ENCODE measurements around the gene HOXA2.

The HOXA2 gene

DNA sequence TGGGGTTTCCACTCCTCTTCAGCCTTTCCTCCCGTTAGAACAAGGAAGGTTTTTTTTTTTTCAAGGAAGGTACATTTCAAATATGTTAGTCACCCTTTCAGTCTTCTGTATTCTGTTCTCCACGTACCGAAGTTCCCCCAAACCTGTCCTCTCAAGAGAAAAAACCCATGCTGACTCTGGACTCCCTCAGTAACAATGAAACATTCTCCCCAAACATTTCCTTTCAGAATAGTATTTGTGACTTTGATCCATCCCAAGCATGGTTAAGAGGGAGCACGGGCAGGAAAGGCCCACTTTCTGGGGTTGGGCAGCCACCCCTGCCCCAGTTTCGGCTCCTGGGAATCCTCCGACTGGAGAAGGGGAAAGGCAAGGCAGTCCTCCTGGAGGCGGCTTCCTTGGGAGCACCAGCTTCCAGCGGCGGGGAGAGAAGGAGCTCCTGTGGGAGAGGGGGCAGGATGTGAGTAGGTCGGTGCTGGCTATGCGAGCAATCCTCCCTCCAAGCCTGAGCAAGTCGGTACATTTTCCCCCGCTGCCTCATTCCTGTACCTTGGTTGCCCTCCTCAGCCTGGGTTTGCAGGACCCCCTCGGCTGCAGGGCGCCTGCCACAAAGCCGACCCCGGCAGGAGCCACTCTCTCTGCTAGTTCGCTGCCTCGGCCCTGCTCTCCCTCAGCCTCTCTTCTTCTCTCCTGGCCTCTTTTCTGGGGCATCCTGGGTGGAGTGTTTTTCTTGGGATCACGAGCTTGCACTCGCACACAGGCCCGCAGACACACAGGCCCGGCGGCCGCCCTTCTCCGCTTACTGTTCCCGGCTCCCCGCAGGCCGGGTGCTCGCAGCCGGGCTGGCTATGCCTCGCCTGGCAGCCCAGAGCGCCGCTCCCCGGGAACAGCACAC, 4.6 kb downstream of the HOXA2 start:
- no peak for DNase-seq

DNA sequence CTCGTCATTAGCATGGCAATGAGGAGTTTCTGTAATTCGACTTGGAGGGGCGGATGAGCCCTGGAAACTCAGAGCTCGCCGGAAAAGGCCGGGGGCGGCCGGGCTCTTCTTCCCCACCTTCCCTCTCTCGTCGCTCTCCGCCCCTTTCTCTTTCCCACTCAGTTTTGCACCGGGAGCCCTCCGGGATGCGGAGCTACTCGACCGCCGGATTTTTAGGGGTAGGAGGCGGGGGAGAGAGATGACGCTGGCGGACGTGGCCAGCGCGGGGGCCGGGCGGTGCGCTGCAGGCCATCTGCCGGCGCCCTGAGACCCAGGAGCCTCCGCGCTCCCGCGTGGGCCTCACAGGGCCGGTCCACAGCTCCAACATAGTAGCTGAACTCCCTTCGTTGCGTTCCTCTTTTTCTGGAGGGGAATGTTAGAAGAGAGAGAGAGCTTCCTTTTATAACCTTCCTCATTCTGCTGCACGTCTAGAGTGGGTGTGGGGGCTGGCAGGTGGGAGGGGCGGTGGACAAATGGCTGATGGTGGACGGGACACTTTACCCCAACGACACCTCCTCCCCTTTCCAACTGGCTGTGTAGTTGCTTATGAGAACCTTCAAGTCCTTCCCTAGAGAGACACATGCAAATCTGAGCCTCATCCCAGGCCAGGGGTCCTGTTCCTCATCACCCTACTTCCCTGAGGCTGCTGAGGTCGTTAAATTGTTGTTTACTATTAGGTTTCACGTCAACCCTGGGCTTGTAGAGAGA, 5.5 kb downstream of the HOXA2 start:
- no peak for DNase-seq

DNA sequence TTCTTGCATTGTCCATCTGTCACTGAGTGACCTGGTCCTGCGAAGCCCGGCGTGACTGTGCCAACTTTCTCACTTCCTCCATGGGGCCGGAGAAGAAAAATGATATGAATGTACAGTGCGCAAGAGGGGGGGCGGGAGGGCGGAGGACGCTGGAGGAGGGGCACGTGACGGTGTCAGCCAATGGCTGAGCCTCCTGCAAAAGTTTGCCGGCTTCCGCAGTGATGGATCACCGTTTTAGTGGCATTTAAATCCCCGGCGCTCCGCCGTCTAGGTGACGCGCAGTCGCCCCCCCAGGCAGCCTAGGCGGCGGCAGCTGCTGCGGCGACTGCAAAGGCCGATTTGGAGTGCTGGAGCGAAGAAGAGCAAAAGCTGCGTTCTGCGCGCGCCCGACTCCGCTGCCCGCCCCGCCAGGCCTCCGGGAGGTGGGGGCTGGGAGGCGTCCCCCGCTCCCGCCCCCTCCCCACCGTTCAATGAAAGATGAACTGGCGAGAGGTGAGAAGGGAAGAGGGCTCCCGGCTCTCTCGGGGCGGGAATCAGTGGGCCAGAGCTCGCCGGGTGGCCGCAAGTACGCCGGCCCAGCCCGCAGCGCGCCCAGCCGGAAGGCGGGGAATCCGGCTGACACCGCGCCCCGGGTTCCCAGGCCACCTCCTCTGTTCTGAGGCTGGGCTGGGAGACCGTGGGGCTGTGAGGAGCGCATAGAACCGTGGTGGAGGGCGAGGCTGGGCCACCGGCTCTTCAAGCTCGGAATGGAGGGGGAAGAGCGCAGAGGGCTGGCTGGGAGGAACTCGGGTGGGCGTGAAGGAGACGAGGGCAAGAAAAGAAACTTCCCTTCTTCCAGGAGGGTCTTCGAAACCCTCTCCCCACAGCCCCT, 6.4 kb downstream of the HOXA2 start, which contains the start of gene HOXA1:
HOXA1 (minus strand) TSS at position 104 of the 871 bp plus-strand sequence; CDS start at position 16, 88 bp downstream.
- peak; percentile 87 for DNase-seq

DNA sequence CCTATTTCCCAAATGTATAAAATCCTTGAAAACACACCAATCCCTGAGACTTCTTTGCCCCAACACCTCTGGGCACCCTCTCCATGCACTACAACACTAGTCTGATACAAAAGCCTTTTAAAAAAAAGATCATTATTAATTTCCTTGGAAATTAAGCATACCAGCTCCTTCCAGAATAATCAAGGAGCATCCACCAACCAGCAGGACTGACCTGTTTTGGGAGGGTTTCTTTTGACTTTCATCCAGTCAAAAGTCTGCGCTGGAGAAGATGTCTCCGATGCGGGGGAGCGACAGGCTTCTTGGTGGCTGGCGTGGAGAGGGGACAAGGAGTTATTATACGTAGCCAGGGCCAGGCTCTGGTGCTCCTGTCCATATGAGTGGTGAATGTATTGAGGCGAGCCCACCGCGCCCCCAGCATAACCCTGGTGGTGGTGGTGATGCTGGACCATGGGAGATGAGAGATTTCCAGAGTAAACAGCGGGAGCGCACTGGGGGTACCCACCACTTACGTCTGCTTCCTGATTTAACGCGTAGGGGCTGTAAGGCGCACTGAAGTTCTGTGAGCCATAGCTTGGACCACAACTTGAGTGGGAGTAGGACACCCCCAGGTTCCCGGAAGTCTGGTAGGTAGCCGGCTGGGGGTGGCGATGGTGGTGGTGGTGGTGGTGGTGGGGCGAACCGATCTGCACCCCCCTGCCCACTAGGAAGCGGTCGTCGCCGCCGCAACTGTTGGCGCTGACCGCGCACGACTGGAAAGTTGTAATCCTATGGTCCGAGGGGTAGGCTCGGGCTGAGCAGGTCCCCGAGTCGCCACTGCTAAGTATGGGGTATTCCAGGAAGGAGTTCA, 7.2 kb downstream of the HOXA2 start:
- no peak for DNase-seq

DNA sequence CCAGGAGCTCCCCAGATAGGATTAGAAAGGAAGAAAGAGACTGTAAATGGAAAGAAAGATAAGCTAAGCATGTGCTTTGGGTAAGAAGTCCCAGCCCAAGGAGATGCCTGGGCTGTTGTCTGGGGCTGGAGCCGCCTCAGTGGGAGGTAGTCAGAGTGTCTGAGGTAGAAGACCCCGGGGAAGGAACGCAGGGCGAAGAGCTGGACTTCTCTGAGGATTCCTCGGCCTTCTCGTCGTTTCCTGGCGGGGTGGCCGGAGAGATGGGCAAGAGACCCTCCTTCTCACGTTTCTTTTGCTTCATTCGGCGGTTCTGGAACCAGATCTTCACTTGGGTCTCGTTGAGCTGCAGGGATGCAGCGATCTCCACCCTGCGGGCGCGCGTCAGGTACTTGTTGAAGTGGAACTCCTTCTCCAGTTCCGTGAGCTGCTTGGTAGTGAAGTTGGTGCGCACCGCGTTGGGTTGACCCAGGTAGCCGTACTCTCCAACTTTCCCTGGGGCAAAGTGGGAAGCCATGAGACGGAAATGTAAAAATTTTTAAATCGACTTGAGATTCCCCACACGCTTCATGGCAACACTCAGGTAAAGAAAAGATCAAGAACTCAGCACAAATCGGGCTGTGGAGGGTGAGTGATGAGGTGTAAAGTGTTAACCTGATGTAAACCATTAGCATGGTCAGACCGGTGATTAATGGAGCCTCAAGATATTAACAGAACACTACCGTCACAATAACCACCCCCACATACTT, 8.0 kb downstream of the HOXA2 start:
- no peak for DNase-seq

DNA sequence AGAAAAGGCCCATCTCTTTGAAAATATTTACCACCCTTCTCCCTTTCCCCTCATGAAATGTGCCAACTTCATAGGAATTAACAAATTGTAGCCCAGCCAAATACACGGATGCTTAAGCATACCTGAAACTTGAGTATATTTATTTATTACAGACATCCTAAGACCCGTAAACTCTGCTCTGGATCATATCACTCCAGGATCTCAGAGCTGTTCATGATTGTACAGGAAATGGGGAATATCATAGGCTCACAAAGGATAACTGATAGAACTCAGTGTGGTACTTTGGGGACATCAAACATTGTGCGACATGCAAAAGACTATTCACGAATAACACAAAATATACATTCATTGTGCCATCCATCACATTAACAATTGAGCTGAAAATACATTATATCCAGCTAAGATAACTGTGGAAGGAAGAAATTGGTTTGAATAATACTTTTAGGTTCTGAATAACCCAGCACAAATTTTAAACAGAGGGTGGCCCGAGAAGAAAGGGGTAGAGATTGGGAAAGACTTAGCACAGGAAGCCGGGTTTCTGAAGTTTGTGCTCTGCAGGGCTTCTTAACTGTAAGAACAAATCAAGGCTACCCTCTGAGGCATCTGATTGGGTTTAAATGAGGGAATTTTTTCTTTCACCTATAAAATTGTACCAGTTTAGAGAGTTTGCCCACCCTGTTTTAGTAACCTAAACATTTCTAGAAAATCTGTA, 9.1 kb downstream of the HOXA2 start:
- DNase-seq: no peak

DNA sequence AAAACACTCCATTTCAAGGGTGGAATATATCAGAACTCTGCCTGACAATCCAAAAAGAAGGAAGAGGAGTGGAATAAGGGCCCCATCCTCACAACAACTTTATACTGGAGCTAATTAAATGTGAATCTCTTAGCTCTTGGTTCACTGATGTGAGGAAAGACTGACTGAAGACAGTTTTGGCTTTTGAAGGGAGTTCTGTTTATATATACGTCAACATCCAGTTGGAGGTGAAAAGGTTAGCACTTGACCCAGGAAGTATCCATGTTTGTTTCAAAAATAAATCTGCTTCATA, 9.7 kb downstream of the HOXA2 start:
- DNase-seq: no peak

DNA sequence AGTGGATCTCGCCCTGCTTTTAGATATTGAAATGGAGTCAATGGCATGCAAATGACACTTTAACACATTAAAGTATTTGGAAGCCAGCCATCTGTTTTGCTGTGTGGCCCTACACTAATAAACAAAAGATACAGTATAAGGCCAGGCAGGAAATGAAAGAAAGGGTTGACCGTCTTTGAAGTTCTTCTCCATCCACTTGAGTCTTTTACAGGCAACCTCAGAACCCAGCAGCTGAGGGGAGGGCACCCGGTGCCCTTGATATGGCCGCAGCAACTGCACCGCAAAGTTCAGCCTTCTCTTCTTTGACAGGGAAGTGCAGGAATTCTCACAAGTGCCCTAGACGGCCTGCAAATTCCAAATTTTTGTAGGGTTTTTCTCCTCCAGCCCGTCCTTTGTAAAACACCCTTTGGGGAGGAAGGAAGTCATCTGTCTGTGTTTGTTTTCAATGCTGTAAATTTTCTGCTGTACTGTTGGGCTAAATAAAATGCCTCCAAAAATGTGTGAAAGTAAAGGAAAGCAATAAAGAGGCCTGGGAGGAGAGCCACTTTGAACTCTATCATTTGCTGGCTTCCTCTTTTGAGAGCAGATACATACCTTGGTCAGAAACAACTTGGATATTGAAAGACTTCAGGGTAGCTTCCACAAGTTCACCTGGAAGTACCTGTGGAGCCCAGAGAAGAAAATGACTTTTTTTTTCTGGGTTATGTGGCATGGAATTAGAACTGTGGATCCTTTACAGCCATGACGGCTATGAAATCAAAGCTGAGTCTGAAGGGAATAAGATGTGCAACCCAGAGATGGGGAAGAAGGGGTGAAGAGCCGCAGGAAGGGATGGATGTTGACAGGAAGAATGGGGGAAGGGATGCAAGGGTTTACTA, 10.3 kb downstream of the HOXA2 start:
- no peak for DNase-seq

DNA sequence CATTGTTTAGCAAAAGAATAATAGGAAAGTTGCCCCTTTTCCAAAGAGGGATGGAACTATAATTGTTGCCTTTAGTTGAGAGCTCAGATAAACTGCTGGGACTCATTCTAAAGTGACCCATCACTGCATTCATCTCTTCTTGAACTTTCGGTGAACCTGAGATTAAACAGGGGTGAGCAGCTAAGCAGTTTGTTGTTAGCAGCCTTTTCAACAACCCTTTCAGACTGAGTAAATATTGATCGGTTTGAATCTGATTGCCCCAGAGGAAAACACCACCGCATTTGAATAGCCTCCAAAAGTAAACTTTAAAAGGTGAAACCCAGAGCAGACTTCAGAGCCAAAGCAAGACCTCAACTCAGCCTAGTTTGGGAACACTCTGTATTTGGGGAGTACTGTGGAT, 11.4 kb downstream of the HOXA2 start:
- DNase-seq: peak; percentile 82

DNA sequence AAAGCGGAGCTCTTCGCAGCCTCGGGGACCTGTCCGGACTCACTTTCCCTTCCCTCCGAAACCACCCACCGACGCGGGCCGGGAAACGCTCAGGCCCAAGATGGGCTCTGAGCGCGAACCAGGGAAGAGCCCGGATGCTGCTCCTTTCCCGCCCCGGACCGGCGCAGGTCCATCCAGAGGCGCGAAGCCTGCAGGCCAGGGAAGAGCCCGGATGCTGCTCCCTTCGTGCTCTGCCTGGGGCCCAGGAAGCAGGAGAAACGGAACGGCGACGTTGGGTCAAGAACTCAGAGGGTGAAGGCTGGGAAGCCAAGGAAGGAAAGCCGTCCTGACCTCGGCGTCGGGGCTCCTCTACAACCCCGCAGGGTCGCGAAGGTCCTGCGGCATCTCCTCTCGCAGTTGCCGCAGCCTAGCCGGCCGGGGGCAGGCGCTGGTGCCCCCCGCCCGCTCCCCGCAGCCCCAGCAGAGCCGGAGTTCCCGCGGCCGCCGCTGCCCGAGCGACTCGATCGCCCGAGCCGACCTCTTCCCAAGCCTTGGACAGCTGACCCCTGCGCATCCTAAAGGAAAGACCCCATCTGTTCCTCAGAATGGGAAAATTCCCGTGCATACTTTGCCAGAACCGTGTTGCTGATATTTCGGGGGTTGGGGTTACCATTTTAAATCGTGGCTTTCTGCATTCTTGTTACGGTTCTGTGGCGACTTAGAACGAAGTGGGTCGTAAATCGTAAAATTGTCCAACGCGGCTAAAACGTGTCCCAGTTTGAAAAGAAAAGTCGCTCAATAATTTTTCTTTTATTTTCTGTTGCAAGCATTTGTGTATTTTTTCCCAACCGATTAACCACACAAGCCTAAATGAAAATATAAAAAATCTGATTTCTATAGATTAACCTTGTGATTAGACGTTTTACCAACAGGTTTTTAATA, 14.2 kb downstream of the HOXA2 start:
- no peak for DNase-seq

DNA sequence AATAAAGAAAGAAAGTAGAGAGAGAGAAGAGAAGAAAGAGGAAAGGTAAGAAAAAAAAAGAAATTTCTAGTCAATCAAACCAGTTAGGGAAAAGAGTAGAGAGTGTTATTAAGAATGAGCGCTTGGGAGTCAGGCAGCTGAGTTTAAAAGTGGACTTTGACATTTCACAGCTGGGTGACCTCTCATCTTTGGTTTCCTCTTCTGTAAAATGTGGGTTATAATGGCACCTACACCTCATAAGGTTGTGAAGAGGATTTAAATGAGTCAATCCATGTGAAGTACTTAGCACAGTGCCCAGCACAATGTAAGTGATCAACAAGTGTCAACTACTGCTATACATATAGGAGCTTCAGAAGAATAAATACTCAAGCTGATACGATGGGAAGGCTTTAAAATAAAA, 18.8 kb downstream of the HOXA2 start:
- DNase-seq: no peak

DNA sequence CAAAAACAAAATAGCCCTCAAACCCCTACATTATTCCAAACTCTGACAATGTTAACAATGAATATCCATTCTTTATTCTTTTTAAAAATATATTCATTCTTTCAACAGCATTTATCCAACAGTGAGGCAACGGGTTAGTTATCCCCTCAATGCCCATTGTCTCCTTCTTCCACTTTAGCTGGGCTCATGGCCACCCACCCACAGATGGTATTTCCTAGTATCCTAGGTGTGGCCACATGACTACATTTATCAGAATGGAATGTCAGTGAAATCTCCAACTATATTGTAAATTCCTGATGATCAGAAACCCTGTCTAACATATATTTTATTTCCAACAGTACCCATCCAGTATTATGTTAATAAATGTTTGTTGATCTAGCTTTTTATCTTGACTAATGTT, 20.3 kb downstream of the HOXA2 start:
- DNase-seq: no peak

DNA sequence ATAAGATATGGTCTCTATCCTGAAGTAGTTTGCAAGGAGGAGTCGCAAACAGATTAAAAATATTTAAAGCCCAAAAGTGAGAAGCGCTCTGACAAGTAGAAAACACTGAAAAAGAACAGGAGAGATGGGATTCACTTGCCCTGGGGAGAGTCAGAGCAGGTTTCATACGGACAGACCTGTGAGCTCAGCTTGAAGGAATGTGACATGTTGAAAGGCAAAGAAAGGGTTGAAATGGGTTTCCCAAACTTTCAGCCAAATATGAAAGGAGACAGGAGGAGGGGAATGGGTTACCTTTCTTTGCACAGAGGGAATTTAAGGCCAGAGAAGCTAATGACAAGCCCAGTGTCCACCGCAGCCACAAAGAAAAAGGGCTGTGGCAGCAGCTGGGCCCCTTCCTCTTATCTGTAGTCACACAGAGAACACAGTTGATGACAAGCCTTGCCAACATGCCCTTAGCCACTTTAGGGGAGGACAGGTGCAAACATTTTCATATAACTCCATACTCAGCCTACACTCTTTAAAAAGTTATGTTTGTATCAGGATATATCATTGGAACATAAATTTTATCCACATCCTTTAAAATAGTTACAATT, 21.5 kb downstream of the HOXA2 start:
- DNase-seq: no peak

DNA sequence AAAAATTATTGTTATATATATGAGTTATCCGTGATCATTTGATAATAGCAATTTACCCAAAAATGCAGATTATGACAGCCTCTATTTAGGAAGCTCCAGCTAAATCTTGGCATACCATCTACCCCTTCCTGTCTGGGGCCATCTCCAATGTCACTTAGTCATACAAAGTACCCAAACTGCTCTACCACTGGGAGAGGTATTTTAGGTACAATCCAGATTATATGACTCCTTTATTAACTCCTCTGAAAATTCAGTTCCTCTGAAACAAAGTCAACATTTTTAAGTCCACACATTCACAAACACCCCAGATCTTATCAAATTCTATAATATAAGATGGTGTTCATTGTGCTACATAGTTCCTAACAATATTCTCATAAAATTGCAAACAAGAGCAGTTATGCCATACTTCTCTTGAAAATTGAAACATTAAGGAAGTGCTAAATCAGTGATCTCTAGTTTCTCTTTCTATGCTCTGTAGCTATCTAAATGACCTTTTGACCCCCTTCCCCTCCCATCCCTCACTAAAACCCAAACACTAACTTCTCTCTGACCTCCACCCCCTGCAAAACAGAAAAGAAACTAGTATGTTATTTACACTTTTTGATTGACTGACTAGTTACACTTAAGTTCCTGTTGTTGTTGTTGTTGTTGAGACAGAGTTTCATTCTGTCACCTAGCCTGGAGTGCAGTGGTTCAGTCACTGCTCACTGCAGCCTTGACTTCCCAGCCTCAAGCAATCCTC, 23.1 kb downstream of the HOXA2 start:
- no peak for DNase-seq

DNA sequence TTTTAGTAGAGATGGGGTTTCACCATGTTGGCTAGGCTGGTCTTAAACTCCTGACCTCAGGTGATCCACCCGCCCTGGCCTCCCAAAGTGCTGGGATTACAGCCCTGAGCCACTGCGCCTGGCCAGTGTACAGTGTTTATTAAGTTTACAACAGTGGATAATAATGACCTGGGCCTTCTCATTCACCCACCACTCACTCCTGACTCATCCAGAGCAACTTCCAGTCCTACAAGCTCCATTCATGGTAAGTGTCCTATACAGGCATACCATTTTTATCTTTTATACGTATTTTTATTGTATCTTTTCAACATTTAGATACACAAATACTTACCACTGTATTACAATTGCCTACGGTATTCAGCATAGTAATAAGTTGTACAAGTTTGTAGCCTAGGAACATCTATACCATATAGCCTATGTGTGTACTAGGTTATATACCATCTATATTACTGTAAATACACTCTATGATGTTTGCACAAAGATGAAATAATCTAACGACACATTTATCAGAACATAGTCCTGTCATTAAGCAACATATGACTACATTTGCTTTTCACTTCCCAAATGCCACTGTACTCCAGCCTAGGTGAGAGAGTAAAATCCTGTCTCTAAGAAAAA, 23.8 kb downstream of the HOXA2 start:
- no peak for DNase-seq

DNA sequence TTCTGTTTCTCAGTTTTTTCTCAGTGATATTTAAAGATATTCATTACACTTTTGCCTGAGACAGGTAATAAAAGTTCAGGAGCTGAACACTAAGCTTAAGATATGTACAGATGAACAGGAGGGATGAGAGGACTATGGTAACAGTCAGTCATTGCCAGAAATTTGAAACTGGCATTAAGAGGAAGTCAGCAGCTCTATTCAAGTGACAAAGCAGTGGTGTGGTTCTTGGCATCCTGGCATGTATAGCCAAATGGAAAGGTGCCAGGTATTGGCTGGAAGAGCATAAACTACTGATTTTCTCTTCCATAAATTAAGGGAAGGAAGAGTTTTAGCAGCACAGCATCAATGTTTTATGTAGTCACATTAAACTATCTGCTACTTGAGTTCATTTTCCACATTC, 29.4 kb downstream of the HOXA2 start:
- DNase-seq: peak; percentile 71

Measured in NCI-H1092 (cell line).